Astrocyte of the spinal cord (primary cell): ENCODE measurements around the gene TBC1D14.

Source experiments
- DNase-seq: peaks from one replicate; pipeline ENCODE4 v3.0.0; 2011; ENCODE audit warnings: low read depth, low spot score
- H3K4me3 ChIP-seq: 2 replicates; pipeline ENCODE4 v1.5.1; 2011; ENCODE audit warnings: low read depth, mild to moderate bottlenecking, low read length, moderate library complexity
- CTCF ChIP-seq: IDR thresholded peaks from 2 replicates; pipeline ENCODE4 v1.5.1; 2012; ENCODE audit warnings: low read depth, mild to moderate bottlenecking, low read length, inconsistent platforms
- in situ Hi-C: cut with HindIII; loops from 2 replicates; pipeline ENCODE4 v1.10.0; 2017; ENCODE audit warnings: low sequenced_read_pairs

The TBC1D14 gene

GRCh38 chr4:6932918-6933317 is 23.3 kb downstream of the TBC1D14 start:
- no peak for TF ChIP-seq CTCF
- DNase-seq: no peak
- H3K4me3 ChIP-seq: no peak overlapping the region
- in situ Hi-C loops: no loop called here

- no peak for DNase-seq
- in situ Hi-C loops: no loop called here
- no peak overlapping the region for H3K4me3 ChIP-seq
- no peak for TF ChIP-seq CTCF
These were observed 24.2 kb downstream of the TBC1D14 start for GRCh38 chr4:6933691-6934430.

- DNase-seq: no peak
- in situ Hi-C loops: no loop called here
- H3K4me3 ChIP-seq: no peak overlapping the region
- no peak for TF ChIP-seq CTCF
These were observed 26.3 kb downstream of the TBC1D14 start for GRCh38 chr4:6935965-6936364.

- TF ChIP-seq CTCF: no peak
- in situ Hi-C loops: no loop called here
- H3K4me3 ChIP-seq: no peak overlapping the region
- no peak for DNase-seq
These were observed 27.6 kb downstream of the TBC1D14 start for GRCh38 chr4:6937201-6937600.

GRCh38 chr4:6937754-6938153 is 28.1 kb downstream of the TBC1D14 start:
- no peak for TF ChIP-seq CTCF
- in situ Hi-C loops: no loop called here
- H3K4me3 ChIP-seq: no peak overlapping the region
- DNase-seq: no peak

- H3K4me3 ChIP-seq: no peak overlapping the region
- TF ChIP-seq CTCF: no peak
- in situ Hi-C loops: no loop called here
- no peak for DNase-seq
These were observed 28.6 kb downstream of the TBC1D14 start for GRCh38 chr4:6938237-6938636.
